HepG2 (cell line): ENCODE results near the gene FRRS1. TPM values are rescaled to one million over a fixed set of nuclear protein-coding genes. Genes with fewer than 3 reads are reported as not detected.

Experiments used
- polyA plus RNA-seq, 8 experiments: library from polyadenylated mRNA; depleted of rRNA in 3 of 8; stranded (reverse) in 7 of 8; unstranded in 1 of 8; fragments of >200 nt; fragmentation: Illumina TruSeq in 4 of 8; extraction: Trizol in 4 of 8; gene quantifications; 2 replicates each; pipeline versions ENCODE4 v1.2.1 to v1.2.3, GENCODE V29; 2011 to 2016; ENCODE audit warnings: low read depth in 4 of 8, missing spikeins in 1 of 8, mixed read lengths in 1 of 8; ENCODE audit not compliant: insufficient read depth in 1 of 8
- small RNA-seq, 3 experiments: library from RNA; depleted of rRNA; stranded (forward); fragments of <200 nt; gene quantifications; one replicate each; pipeline ENCODE3, GENCODE V24; 2012; ENCODE audit warnings: low read depth in 2 of 3, low replicate concordance in 1 of 3; ENCODE audit not compliant: insufficient read length in 3 of 3, insufficient read depth in 2 of 3
- total RNA-seq, 5 experiments: library from RNA; depleted of rRNA; stranded (reverse); fragments of >200 nt; fragmentation: Illumina TruSeq; extraction: Trizol; gene quantifications; 2 replicates each; pipeline ENCODE4 v1.2.3, GENCODE V29; 2016; ENCODE audit warnings: low read depth in 1 of 5

FRRS1 gene
- total and polyA plus RNA-seq, 2 of the 13 experiments (the other 11 are each of a cell fraction or from before 2014, with no cell fraction given): 22.6 to 23.4 TPM

Small RNA genes lying within 50 kb of the gene (small RNA-seq; reads per million reads assigned to genes)
- gene RF00019 (0 reads per million in 3 experiments), gene RNU4-75P (0 reads per million in 3 experiments)

Other genes starting within 250 kb of the FRRS1 start
- 31.1 and 42.0 TPM in 2 replicates for gene PALMD, start 120.5 kb downstream of the FRRS1 start, total RNA-seq (2016; rRNA removed; fragmentation: Illumina TruSeq; extraction: Trizol)
- 4.6 and 5.5 TPM in 2 replicates for gene PALMD, start 120.5 kb downstream of the FRRS1 start, polyA plus RNA-seq (2011; rRNA removed)
- 13.1 and 28.0 TPM in 2 replicates for gene AGL, start 83.7 kb upstream of the FRRS1 start, total RNA-seq (2016; rRNA removed; fragmentation: Illumina TruSeq; extraction: Trizol)
- 3.9 and 4.3 TPM in 2 replicates for gene AGL, start 83.7 kb upstream of the FRRS1 start, polyA plus RNA-seq (2011; rRNA removed)
- 19.2 and 24.9 TPM in 2 replicates for gene SLC35A3, start 203.4 kb upstream of the FRRS1 start, total RNA-seq (2016; rRNA removed; fragmentation: Illumina TruSeq; extraction: Trizol)
- 8.5 and 11.2 TPM in 2 replicates for gene SLC35A3, start 203.4 kb upstream of the FRRS1 start, polyA plus RNA-seq (2011; rRNA removed)